DND-41 (cell line): ENCODE measurements around the gene OR2AT4.

ENCODE experiments used
- EZH2 ChIP-seq: IDR thresholded peaks from 3 replicates; pipeline ENCODE4 v1.6.1; 2012; ENCODE audit warnings: borderline replicate concordance, low read depth, mild to moderate bottlenecking, moderate library complexity, low read length, inconsistent platforms; ENCODE audit not compliant: severe bottlenecking
- TF ChIP-seq, protein P1 (sequence below): IDR thresholded peaks from 2 replicates; pipeline ENCODE4 v1.5.1; 2012; ENCODE audit warnings: borderline replicate concordance, low read length, moderate library complexity, mild to moderate bottlenecking; ENCODE audit not compliant: poor library complexity, severe bottlenecking; ENCODE audit errors: extremely low read depth

DNA sequence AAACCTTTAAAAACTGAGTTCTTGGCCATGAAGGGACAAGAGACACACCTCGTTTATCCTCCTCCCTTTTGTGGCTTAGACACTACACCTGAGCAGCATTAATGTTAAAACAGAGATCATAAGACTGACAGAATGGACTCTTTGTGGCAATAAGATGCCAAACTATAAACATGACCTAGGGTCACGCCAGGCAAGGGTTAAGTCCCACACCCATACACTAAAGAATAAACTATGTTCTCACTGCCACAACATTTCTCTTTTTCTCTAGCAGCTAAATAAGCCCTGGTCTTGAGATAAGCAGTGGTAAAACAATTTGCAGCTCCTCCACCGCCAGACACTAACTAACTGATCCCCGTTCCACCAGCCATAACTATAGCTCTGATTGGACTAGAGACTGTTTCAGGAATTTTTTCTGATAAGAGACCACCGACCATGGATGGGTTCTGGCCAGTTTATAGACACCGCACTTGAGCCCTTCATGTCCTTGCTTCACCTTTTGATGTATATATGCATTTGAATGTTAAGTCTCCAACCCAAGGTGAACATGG lies 49.4 kb upstream of the OR2AT4 start:
- TF ChIP-seq, protein P1, sequence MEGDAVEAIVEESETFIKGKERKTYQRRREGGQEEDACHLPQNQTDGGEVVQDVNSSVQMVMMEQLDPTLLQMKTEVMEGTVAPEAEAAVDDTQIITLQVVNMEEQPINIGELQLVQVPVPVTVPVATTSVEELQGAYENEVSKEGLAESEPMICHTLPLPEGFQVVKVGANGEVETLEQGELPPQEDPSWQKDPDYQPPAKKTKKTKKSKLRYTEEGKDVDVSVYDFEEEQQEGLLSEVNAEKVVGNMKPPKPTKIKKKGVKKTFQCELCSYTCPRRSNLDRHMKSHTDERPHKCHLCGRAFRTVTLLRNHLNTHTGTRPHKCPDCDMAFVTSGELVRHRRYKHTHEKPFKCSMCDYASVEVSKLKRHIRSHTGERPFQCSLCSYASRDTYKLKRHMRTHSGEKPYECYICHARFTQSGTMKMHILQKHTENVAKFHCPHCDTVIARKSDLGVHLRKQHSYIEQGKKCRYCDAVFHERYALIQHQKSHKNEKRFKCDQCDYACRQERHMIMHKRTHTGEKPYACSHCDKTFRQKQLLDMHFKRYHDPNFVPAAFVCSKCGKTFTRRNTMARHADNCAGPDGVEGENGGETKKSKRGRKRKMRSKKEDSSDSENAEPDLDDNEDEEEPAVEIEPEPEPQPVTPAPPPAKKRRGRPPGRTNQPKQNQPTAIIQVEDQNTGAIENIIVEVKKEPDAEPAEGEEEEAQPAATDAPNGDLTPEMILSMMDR, result no peak
- TF ChIP-seq EZH2, result no peak
